Esophagus mucosa (tissue), 1 donor: ENCODE data around the gene AQP4. TPM values are rescaled to one million over a fixed set of nuclear protein-coding genes. Genes with fewer than 3 reads are reported as not detected.
A peak's percentile ranks its signal among the peaks of the same experiment; 100 is the strongest.

Source experiments
- ATAC-seq: fragments of 200-7000 bp; cut with Tn5 transposase; one replicate; pipeline ENCODE4 v1.9.1; 2020
- total RNA-seq: library from RNA; stranded (reverse); gene quantifications from one replicate; pipeline ENCODE4 v1.2.4, GENCODE V29; 2023
- donor health status: DM: yes; HTN: yes; CAD: no.

Gene AQP4
- total RNA-seq, 1 donor from 2014 or later, result 0.08 TPM

- no peak for ATAC-seq
Observed at GRCh38 chr18:26839609-26840008, 25.9 kb downstream of the AQP4 start.

- no peak for ATAC-seq
Observed at GRCh38 chr18:26832302-26832701, 33.2 kb downstream of the AQP4 start.

- no peak for ATAC-seq
Observed at GRCh38 chr18:26827581-26827980, 37.9 kb downstream of the AQP4 start.

GRCh38 chr18:26826656-26827235 lies 38.8 kb downstream of the AQP4 start:
- ATAC-seq, result no peak

GRCh38 chr18:26821181-26821580 lies 44.3 kb downstream of the AQP4 start:
- ATAC-seq, result peak; percentile 98

GRCh38 chr18:26819046-26819445 lies 46.5 kb downstream of the AQP4 start:
- ATAC-seq, result no peak

- ATAC-seq, result no peak
Observed at GRCh38 chr18:26818461-26818860, 47.0 kb downstream of the AQP4 start.

- peak; percentile 77 for ATAC-seq
Observed at GRCh38 chr18:26813043-26813442, 52.5 kb downstream of the AQP4 start.

- no peak for ATAC-seq
Observed at GRCh38 chr18:26812462-26812861, 53.0 kb downstream of the AQP4 start.

GRCh38 chr18:26809346-26809745 lies 56.2 kb downstream of the AQP4 start:
- no peak for ATAC-seq

- ATAC-seq, result no peak
Observed at GRCh38 chr18:26806224-26806623, 59.3 kb downstream of the AQP4 start.

GRCh38 chr18:26804519-26804918 lies 61.0 kb downstream of the AQP4 start:
- no peak for ATAC-seq

- no peak for ATAC-seq
Observed at GRCh38 chr18:26803643-26804042, 61.9 kb downstream of the AQP4 start.

- peak; percentile 61 for ATAC-seq
Observed at GRCh38 chr18:26802330-26803200, 62.9 kb downstream of the AQP4 start.
